CD4-positive, alpha-beta T cell (primary cell): Measurements from ENCODE around the gene MRPS7. TPM values are rescaled to one million over a fixed set of nuclear protein-coding genes. Genes with fewer than 3 reads are reported as not detected.

Source experiments
- ATAC-seq: fragments of 200-7000 bp; cut with Tn5 transposase; one replicate; pipeline ENCODE4 v1.10.0; 2022; ENCODE audit warnings: mild to moderate bottlenecking; ENCODE audit not compliant: poor library complexity
- CTCF ChIA-PET: fragments of 350-600 bp; sonication (Branson Sonifier 250); formaldehyde crosslinking; loops from one replicate; lab custom pipeline; 2021; ENCODE audit warnings: antibody characterized with exemption, inconsistent platforms; lab: Charles Lee
- POLR2A ChIA-PET: fragments of 350-600 bp; sonication (Branson Sonifier 250); formaldehyde crosslinking; loops from one replicate; lab custom pipeline; 2021; ENCODE audit warnings: antibody characterized with exemption, inconsistent platforms; lab: Charles Lee
- DNase-seq, 14 experiments: peaks; one replicate each; pipeline ENCODE4 v3.0.0-alpha.2; 2013 to 2020; ENCODE audit warnings: mixed read lengths in 2 of 14
- H3K27ac ChIP-seq, 2 donors: one replicate each; pipeline versions ENCODE4 v1.5.1 to v1.7.0; 2013; ENCODE audit warnings: low read length in 2 of 2, low read depth in 1 of 2, mild to moderate bottlenecking in 1 of 2
- H3K27me3 ChIP-seq, 2 experiments: 1 replicate in 1 of 2; 2 replicates in 1 of 2; pipeline versions ENCODE4 v1.6.1 to v1.7.0; 2013; ENCODE audit warnings: low read length in 2 of 2, control low read depth in 1 of 2, mild to moderate bottlenecking in 1 of 2, moderate library complexity in 1 of 2; ENCODE audit not compliant: insufficient read depth in 2 of 2, control insufficient read depth in 1 of 2
- H3K36me3 ChIP-seq: one replicate; pipeline ENCODE4 v1.6.1; 2013; ENCODE audit warnings: low read length, control low read depth; ENCODE audit not compliant: insufficient read depth
- H3K4me1 ChIP-seq: one replicate; pipeline ENCODE4 v1.6.1; 2013; ENCODE audit warnings: low read length, control low read depth; ENCODE audit not compliant: insufficient read depth
- H3K4me3 ChIP-seq: one replicate; pipeline ENCODE4 v1.5.1; 2013; ENCODE audit warnings: mild to moderate bottlenecking, low read length, moderate library complexity
- H3K9me3 ChIP-seq, 2 experiments: 1 replicate in 1 of 2; 2 replicates in 1 of 2; pipeline versions ENCODE4 v1.6.1 to v1.7.0; 2013; ENCODE audit warnings: low read length in 2 of 2, mild to moderate bottlenecking in 2 of 2, control low read depth in 1 of 2, moderate library complexity in 1 of 2; ENCODE audit not compliant: control insufficient read depth in 1 of 2, insufficient read depth in 1 of 2
- H3K27ac Mint-ChIP-seq: one replicate; pipeline ENCODE4 v1.8.0; 2020; ENCODE audit warnings: mixed read lengths
- H3K27me3 Mint-ChIP-seq: one replicate; pipeline ENCODE4 v1.8.0; 2021; ENCODE audit warnings: mixed read lengths
- H3K36me3 Mint-ChIP-seq: one replicate; pipeline ENCODE4 v1.8.0; 2021; ENCODE audit warnings: low read depth, mixed read lengths
- H3K4me1 Mint-ChIP-seq: one replicate; pipeline ENCODE4 v1.8.0; 2021; ENCODE audit warnings: low read depth, mixed read lengths
- H3K4me3 Mint-ChIP-seq: one replicate; pipeline ENCODE4 v1.8.0; 2020; ENCODE audit warnings: mild to moderate bottlenecking, mixed read lengths
- H3K9me3 Mint-ChIP-seq: one replicate; pipeline ENCODE4 v1.8.0; 2020; ENCODE audit warnings: mixed read lengths
- intact Hi-C, 2 experiments: fragments of 100-400 bp; cut with DNase I in 1 of 2; cut with micrococcal nuclease in 1 of 2; formaldehyde crosslinking; loops; one replicate each; pipeline versions ENCODE4 v1.15.1 to v1.9.0; 2023 to 2025; cut with DNase I, micrococcal nuclease
- total RNA-seq, 174 experiments: library from RNA in 2 of 174; stranded (reverse) in 2 of 174; gene quantifications; one replicate each; pipeline ENCODE4 v1.2.3 and lab custom pipeline; 2021 to 2026
- TF ChIP-seq, protein P1 (sequence below): fragments of 200-600 bp; IDR thresholded peaks from one replicate; pipeline ENCODE4 v1.8.0; 2022; ENCODE audit warnings: antibody characterized with exemption, mild to moderate bottlenecking

The MRPS7 gene
- total RNA-seq, 2 experiments from 2014 or later: 33.2 to 35.2 TPM

- Mint-ChIP-seq H3K27me3 (no peaks in the 10 kb centered on the region), H3K36me3 (peaks cover 28% of the 10 kb centered on the region), H3K9me3 (no peaks in the 10 kb centered on the region), H3K4me3 (peak overlapping the region; percentile 99), H3K4me1 (peaks cover 22% of the 10 kb centered on the region), H3K27ac (peak overlapping the region; percentile 98)
- TF ChIP-seq, protein P1, sequence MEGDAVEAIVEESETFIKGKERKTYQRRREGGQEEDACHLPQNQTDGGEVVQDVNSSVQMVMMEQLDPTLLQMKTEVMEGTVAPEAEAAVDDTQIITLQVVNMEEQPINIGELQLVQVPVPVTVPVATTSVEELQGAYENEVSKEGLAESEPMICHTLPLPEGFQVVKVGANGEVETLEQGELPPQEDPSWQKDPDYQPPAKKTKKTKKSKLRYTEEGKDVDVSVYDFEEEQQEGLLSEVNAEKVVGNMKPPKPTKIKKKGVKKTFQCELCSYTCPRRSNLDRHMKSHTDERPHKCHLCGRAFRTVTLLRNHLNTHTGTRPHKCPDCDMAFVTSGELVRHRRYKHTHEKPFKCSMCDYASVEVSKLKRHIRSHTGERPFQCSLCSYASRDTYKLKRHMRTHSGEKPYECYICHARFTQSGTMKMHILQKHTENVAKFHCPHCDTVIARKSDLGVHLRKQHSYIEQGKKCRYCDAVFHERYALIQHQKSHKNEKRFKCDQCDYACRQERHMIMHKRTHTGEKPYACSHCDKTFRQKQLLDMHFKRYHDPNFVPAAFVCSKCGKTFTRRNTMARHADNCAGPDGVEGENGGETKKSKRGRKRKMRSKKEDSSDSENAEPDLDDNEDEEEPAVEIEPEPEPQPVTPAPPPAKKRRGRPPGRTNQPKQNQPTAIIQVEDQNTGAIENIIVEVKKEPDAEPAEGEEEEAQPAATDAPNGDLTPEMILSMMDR: no peak
- no peak for DNase-seq
- H3K27ac ChIP-seq: peak overlapping the region in 1 of 2 donors; percentile 95
- intact Hi-C loops: loop anchor here in 1 of 2 experiments (2.0 to 5.0 kb wide), 2 partner anchors 169 to 228 kb away; partner anchors contain the start of genes TMEM94 and TSEN54
- ChIA-PET CTCF (interaction anchor here (0.6 to 4.9 kb wide), 8 partner anchors 18 to 567 kb away, joined by 3 to 66 read pairs (median 5); partner anchors contain the start of genes GGA3, MIF4GD, MRPS7 and TMEM94), POLR2A (interaction anchor here (1.0 to 3.2 kb wide), 20 partner anchors 11 to 492 kb away, joined by 3 to 181 read pairs (median 10); partner anchors contain the start of genes FDXR, GGA3, GRB2 and LLGL2)
- ATAC-seq: no peak
- H3K4me3 ChIP-seq: peak overlapping the region; percentile 64
- H3K27me3 ChIP-seq: no peaks in the 10 kb centered on the region
- no peaks in the 10 kb centered on the region for H3K9me3 ChIP-seq
- H3K4me1 ChIP-seq: peaks cover 21% of the 10 kb centered on the region
- peaks cover 17% of the 10 kb centered on the region for H3K36me3 ChIP-seq
These were observed 26.7 kb downstream of the MRPS7 start for GRCh38 chr17:75288359-75288758.

DNA sequence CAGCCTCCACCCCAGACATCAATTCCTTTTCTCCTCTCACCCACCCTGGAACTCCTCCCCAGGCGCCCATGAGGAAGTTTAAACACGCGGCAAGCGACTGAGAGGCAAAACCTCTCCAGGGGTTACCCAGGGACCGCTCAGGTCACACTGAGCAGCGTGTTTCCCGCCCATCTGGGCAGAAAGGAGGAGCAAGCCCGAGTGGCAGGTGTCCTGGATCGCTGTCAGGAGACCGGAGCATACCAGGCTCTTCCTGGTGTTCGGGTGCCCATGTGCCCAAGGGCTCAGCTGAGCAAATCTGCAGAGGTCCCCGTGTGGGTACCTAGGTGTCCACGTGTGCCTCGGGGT lies 27.1 kb downstream of the MRPS7 start:
- Mint-ChIP-seq H3K4me3 (peak overlapping the region; percentile 99), H3K9me3 (no peaks in the 10 kb centered on the region), H3K27ac (peak overlapping the region; percentile 98), H3K4me1 (peaks cover 22% of the 10 kb centered on the region), H3K27me3 (no peaks in the 10 kb centered on the region), H3K36me3 (peaks cover 24% of the 10 kb centered on the region)
- peak overlapping the region; percentile 64 for H3K4me3 ChIP-seq
- H3K27me3 ChIP-seq: no peaks in the 10 kb centered on the region
- ChIA-PET CTCF (interaction anchor here (0.6 to 4.9 kb wide), 16 partner anchors 18 to 566 kb away, joined by 3 to 66 read pairs (median 4); partner anchors contain the start of genes GGA3, GRB2, MIF4GD and MRPS7), POLR2A (interaction anchor here (0.5 to 3.2 kb wide), 50 partner anchors 9 to 567 kb away, joined by 3 to 181 read pairs (median 4); partner anchors contain the start of genes FDXR, GGA3, GRB2 and JPT1)
- intact Hi-C loops: loop anchor here (1.0 to 5.0 kb wide), 6 partner anchors 17 to 228 kb away; partner anchors contain the start of genes GRB2 (in 2 of the 2), MIF4GD (in 2 of the 2), GGA3 (in 1 of the 2) and MRPS7 (in 1 of the 2)
- TF ChIP-seq, protein P1: no peak
- H3K36me3 ChIP-seq: peaks cover 13% of the 10 kb centered on the region
- H3K9me3 ChIP-seq: no peaks in the 10 kb centered on the region
- H3K27ac ChIP-seq: peak overlapping the region; percentile 95 to 99
- peaks cover 21% of the 10 kb centered on the region for H3K4me1 ChIP-seq
- peak; percentile 1 for ATAC-seq
- peak in 7 of 14 experiments; percentile 14 to 45 (median 23) for DNase-seq

GRCh38 chr17:75289115-75289831 lies 27.6 kb downstream of the MRPS7 start, which contains the start of gene SLC25A19:
SLC25A19 (minus strand) TSS chr17:75289433; CDS start chr17:75286764, 2,669 bp downstream.
- Mint-ChIP-seq H3K27me3 (no peaks in the 10 kb centered on the region), H3K36me3 (peaks cover 22% of the 10 kb centered on the region), H3K27ac (peak within 1 kb of the TSS; percentile 98), H3K9me3 (no peaks in the 10 kb centered on the region), H3K4me1 (peaks cover 22% of the 10 kb centered on the region), H3K4me3 (peak within 1 kb of the TSS; percentile 99)
- Histone ChIP-seq H3K9me3 (no peaks in the 10 kb centered on the region), H3K27me3 (no peaks in the 10 kb centered on the region), H3K4me3 (peak within 1 kb of the TSS; percentile 64), H3K27ac (peak within 1 kb of the TSS; percentile 95 to 99), H3K4me1 (peaks cover 21% of the 10 kb centered on the region), H3K36me3 (peaks cover 13% of the 10 kb centered on the region)
- ChIA-PET POLR2A (interaction anchor here (0.5 to 3.2 kb wide), 54 partner anchors 9 to 566 kb away, joined by 3 to 181 read pairs (median 4); partner anchors contain the start of genes CDR2L, FDXR, GGA3 and GRB2), CTCF (interaction anchor here (0.6 to 4.9 kb wide), 16 partner anchors 19 to 566 kb away, joined by 3 to 66 read pairs (median 4); partner anchors contain the start of genes GGA3, GRB2, MIF4GD and MRPS7)
- ATAC-seq: peak; percentile 87
- DNase-seq: peak; percentile 91 to 99 (median 94)
- TF ChIP-seq, protein P1: peak; percentile 45
- intact Hi-C loops: loop anchor here (1.0 to 5.0 kb wide), 6 partner anchors 18 to 228 kb away; partner anchors contain the start of genes GRB2 (in 2 of the 2), MIF4GD (in 2 of the 2), GGA3 (in 1 of the 2) and MRPS7 (in 1 of the 2)
